Measurements from ENCODE around the gene ACBD6. TPM values are rescaled to one million over a fixed set of nuclear protein-coding genes. Genes with fewer than 3 reads are reported as not detected.

The ACBD6 gene
- total and polyA plus RNA-seq, 8 donors = 8.9 to 48.8 (median 37.7) TPM

DNA sequence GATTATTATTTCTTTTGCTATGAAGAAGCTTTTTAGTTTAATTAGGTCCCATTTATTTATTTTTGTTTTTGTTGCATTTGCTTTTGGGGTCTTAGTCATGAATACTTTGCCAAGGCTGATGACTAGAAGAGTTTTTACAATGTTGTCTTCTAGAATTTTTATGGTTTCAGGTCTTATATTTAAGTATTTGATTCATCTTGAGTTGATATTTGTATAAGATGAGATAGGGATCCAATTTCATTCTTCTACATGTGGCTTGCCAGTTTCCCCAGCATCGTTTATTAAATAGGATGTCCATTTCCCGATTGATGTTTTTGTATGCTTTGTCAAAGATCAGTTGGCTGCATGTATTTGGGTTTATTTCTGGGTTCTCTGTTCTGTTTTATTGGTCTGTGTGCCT lies 8.5 kb upstream of the ACBD6 start:
- WGBS, 5 donors = 86 to 96% (median 91%) methylated on average over 2 of the region's 2 CpGs
- Histone ChIP-seq H3K27ac (no peak overlapping the region), H3K9me3 (no peaks in the 10 kb centered on the region), H3K4me1 (peaks cover 0 to 8% (median 0%) of the 10 kb centered on the region in 4 donors), H3K27me3 (no peaks in the 10 kb centered on the region), H3K4me3 (no peak overlapping the region), H3K36me3 (no peaks in the 10 kb centered on the region)
- TF ChIP-seq POLR2AphosphoS5 (IDR thresholded peaks at IDR 0.05) (no peak), EP300 (IDR thresholded peaks at IDR 0.05) (no peak)
- intact Hi-C loops (cut with DNase I; ENCODE audit: low total_unique reads) = no loop called here
- no peak for DNase-seq

- intact Hi-C loops (cut with DNase I; ENCODE audit: low total_unique reads) = no loop called here
- H3K36me3 ChIP-seq = no peaks in the 10 kb centered on the region
- DNase-seq = no peak
Observed at GRCh38 chr1:180508725-180509097, 6.3 kb upstream of the ACBD6 start.

DNA sequence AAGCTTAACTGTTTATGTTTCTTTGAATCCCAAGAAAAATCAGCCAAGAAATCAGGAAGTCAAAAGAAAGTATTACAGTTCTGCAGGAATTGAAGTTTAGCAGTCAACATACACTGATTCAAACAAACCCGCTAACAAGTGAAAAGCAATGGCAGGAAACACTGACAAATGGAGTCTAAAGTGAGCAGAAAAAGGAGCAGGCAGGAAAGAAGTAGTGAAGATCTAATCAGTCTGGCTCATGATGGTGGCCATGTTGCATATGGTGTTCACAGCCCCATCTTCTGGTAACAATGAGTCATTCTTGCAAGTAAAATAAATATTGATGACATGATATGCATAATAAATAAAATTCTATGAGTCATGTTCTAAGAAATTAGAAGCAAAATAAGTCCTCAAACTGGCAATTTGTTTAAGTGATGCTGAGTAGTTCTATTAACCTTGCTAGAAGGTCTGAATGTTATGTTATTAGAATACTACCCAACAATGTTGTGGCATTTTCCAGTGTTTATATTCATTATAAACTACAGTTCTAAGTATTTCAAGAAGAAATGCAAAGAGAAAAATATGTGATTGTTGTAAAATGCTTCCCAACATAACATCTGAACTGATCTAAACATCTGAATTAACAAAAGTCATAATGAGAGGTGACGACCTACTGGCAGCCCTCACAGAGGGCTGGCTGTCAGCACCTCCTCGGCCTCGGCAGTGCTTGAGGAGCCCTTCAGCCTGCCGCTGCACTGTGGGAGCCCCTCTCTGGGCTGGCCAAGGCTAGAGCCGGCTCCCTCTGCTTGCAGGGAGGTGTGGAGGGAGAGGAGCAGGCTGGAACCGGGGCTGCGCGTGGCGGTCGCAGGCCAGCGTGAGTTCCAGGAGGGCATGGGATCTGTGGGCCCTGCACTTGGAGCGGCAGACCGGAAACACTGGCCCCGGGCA lies 5.7 kb upstream of the ACBD6 start:
- H3K36me3 ChIP-seq = no peaks in the 10 kb centered on the region
- intact Hi-C loops (cut with DNase I; ENCODE audit: low total_unique reads) = no loop called here
- no peaks in the 10 kb centered on the region for H3K27me3 ChIP-seq
- DNase-seq = no peak
- no peaks in the 10 kb centered on the region for H3K9me3 ChIP-seq
- no peak for TF ChIP-seq POLR2AphosphoS5 (IDR thresholded peaks at IDR 0.05)
- H3K27ac ChIP-seq = no peak overlapping the region
- H3K4me3 ChIP-seq = no peak overlapping the region
- H3K4me1 ChIP-seq = peaks cover 0 to 10% (median 7%) of the 10 kb centered on the region in 4 donors
- WGBS, 5 donors = 81 to 92% (median 90%) methylated on average over 12 to 15 of the region's 15 CpGs

More at GRCh38 chr1:180508725-180509097, 6.3 kb upstream of the ACBD6 start:
- 90 to 100% (median 97%) methylated on average over 2 to 21 of the region's 21 CpGs for WGBS, 5 donors
- H3K27ac ChIP-seq = no peak overlapping the region
- no peaks in the 10 kb centered on the region for H3K27me3 ChIP-seq
- TF ChIP-seq, protein P1, sequence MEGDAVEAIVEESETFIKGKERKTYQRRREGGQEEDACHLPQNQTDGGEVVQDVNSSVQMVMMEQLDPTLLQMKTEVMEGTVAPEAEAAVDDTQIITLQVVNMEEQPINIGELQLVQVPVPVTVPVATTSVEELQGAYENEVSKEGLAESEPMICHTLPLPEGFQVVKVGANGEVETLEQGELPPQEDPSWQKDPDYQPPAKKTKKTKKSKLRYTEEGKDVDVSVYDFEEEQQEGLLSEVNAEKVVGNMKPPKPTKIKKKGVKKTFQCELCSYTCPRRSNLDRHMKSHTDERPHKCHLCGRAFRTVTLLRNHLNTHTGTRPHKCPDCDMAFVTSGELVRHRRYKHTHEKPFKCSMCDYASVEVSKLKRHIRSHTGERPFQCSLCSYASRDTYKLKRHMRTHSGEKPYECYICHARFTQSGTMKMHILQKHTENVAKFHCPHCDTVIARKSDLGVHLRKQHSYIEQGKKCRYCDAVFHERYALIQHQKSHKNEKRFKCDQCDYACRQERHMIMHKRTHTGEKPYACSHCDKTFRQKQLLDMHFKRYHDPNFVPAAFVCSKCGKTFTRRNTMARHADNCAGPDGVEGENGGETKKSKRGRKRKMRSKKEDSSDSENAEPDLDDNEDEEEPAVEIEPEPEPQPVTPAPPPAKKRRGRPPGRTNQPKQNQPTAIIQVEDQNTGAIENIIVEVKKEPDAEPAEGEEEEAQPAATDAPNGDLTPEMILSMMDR (IDR thresholded peaks at IDR 0.05) = no peak
- TF ChIP-seq POLR2A (IDR thresholded peaks at IDR 0.05) = no peak
- TF ChIP-seq EP300 (IDR thresholded peaks at IDR 0.05) = no peak
- TF ChIP-seq POLR2AphosphoS5 (IDR thresholded peaks at IDR 0.05) = no peak
- no peaks in the 10 kb centered on the region for H3K9me3 ChIP-seq
- no peak overlapping the region for H3K4me3 ChIP-seq
- peaks cover 0 to 4% (median under 1%) of the 10 kb centered on the region in 4 donors for H3K4me1 ChIP-seq

- no peaks in the 10 kb centered on the region for H3K9me3 ChIP-seq
- H3K27ac ChIP-seq = no peak overlapping the region
- no peaks in the 10 kb centered on the region for H3K36me3 ChIP-seq
- WGBS, 5 donors = 67 to 75% (median 72%) methylated on average over 8 of the region's 8 CpGs
- DNase-seq = no peak
- H3K4me3 ChIP-seq = no peak overlapping the region
- peaks cover 11 to 22% (median 17%) of the 10 kb centered on the region in 4 donors for H3K4me1 ChIP-seq
- no peak for TF ChIP-seq POLR2AphosphoS5 (IDR thresholded peaks at IDR 0.05)
- TF ChIP-seq EP300 (IDR thresholded peaks at IDR 0.05) = no peak
- TF ChIP-seq, protein P1 (IDR thresholded peaks at IDR 0.05) = no peak
- TF ChIP-seq POLR2A (IDR thresholded peaks at IDR 0.05) = no peak
- intact Hi-C loops (cut with DNase I; ENCODE audit: low total_unique reads) = no loop called here
- no peaks in the 10 kb centered on the region for H3K27me3 ChIP-seq
Observed at GRCh38 chr1:180505732-180506335, 3.5 kb upstream of the ACBD6 start.

- WGBS, 5 donors = 83 to 94% (median 91%) methylated on average over 3 of the region's 3 CpGs
- Histone ChIP-seq H3K9me3 (no peaks in the 10 kb centered on the region), H3K27me3 (no peaks in the 10 kb centered on the region), H3K4me1 (peaks cover 12 to 37% (median 27%) of the 10 kb centered on the region in 4 donors), H3K36me3 (no peaks in the 10 kb centered on the region), H3K4me3 (no peak overlapping the region), H3K27ac (no peak overlapping the region)
- DNase-seq = no peak
- intact Hi-C loops (cut with DNase I; ENCODE audit: low total_unique reads) = no loop called here
- TF ChIP-seq POLR2AphosphoS5 (IDR thresholded peaks at IDR 0.05) = no peak
- TF ChIP-seq, protein P1 (IDR thresholded peaks at IDR 0.05) = no peak
Observed at GRCh38 chr1:180504186-180504585, 1.8 kb upstream of the ACBD6 start.

Data from stomach (tissue), 9 donors.